ENCODE results near the gene ST7. TPM values are rescaled to one million over a fixed set of nuclear protein-coding genes. Genes with fewer than 3 reads are reported as not detected.

ST7 gene
- total and polyA plus RNA-seq, 2 donors from 2014 or later, result 21.5 to 29.8 TPM

GRCh38 chr7:117116211-117116610 is 162.9 kb downstream of the ST7 start:
- no peak overlapping the region for H3K9ac ChIP-seq (ENCODE audit: low read length in 3 of 3)
- peaks cover 0 to 6% (median 0%) of the 10 kb centered on the region in 3 donors for H3K4me1 ChIP-seq (ENCODE audit: control insufficient read depth in 2 of 3, insufficient read depth in 2 of 3, low read depth in 1 of 3, low read length in 3 of 3)
- H3K27me3 ChIP-seq (ENCODE audit: control insufficient read depth, insufficient read depth, low read length), result no peaks in the 10 kb centered on the region
- intact Hi-C loops (cut with DNase I), result no loop called here
- H3K4me3 ChIP-seq (ENCODE audit: low read length in 3 of 3), result no peak overlapping the region
- no peak for TF ChIP-seq CTCF (IDR thresholded peaks at IDR 0.05; ENCODE audit: borderline replicate concordance, extremely low read depth, insufficient read depth)
- H3K27ac ChIP-seq (ENCODE audit: low read depth in 2 of 2, low read length in 2 of 2), result no peak overlapping the region
- FAIRE-seq (no peak), DNase-seq (no peak)
- peaks cover 0 to 2% (median 0%) of the 10 kb centered on the region in 3 donors for H3K36me3 ChIP-seq (ENCODE audit: control insufficient read depth in 2 of 3, insufficient read depth in 3 of 3, low read length in 3 of 3)
- no peaks in the 10 kb centered on the region for H3K9me3 ChIP-seq (ENCODE audit: control insufficient read depth in 2 of 3, insufficient read depth in 1 of 3, low read length in 3 of 3)

- Histone ChIP-seq H3K9me3 (ENCODE audit: control insufficient read depth in 2 of 3, insufficient read depth in 1 of 3, low read length in 3 of 3) (no peaks in the 10 kb centered on the region), H3K4me1 (ENCODE audit: control insufficient read depth in 2 of 3, insufficient read depth in 2 of 3, low read depth in 1 of 3, low read length in 3 of 3) (no peaks in the 10 kb centered on the region), H3K36me3 (ENCODE audit: control insufficient read depth in 2 of 3, insufficient read depth in 3 of 3, low read length in 3 of 3) (peaks cover 0 to 2% (median 0%) of the 10 kb centered on the region in 3 donors), H3K27ac (ENCODE audit: low read depth in 2 of 2, low read length in 2 of 2) (no peak overlapping the region), H3K9ac (ENCODE audit: low read length in 3 of 3) (no peak overlapping the region), H3K4me3 (ENCODE audit: low read length in 3 of 3) (no peak overlapping the region), H3K27me3 (ENCODE audit: control insufficient read depth, insufficient read depth, low read length) (no peaks in the 10 kb centered on the region)
- TF ChIP-seq CTCF (IDR thresholded peaks at IDR 0.05; ENCODE audit: borderline replicate concordance, extremely low read depth, insufficient read depth), result no peak
- intact Hi-C loops (cut with DNase I), result no loop called here
- no peak for FAIRE-seq
- DNase-seq, result no peak
Measured at GRCh38 chr7:117117172-117117571, 163.9 kb downstream of the ST7 start.

- FAIRE-seq (no peak), DNase-seq (no peak)
- Histone ChIP-seq H3K4me1 (ENCODE audit: control insufficient read depth in 2 of 3, insufficient read depth in 2 of 3, low read depth in 1 of 3, low read length in 3 of 3) (peaks cover 0 to 3% (median 0%) of the 10 kb centered on the region in 3 donors), H3K4me3 (ENCODE audit: low read length in 3 of 3) (no peak overlapping the region), H3K27me3 (ENCODE audit: control insufficient read depth, insufficient read depth, low read length) (no peaks in the 10 kb centered on the region), H3K36me3 (ENCODE audit: control insufficient read depth in 2 of 3, insufficient read depth in 3 of 3, low read length in 3 of 3) (peaks cover 0 to 2% (median 0%) of the 10 kb centered on the region in 3 donors), H3K27ac (ENCODE audit: low read depth in 2 of 2, low read length in 2 of 2) (no peak overlapping the region), H3K9me3 (ENCODE audit: control insufficient read depth in 2 of 3, insufficient read depth in 1 of 3, low read length in 3 of 3) (no peaks in the 10 kb centered on the region), H3K9ac (ENCODE audit: low read length in 3 of 3) (no peak overlapping the region)
- intact Hi-C loops (cut with DNase I), result no loop called here
- no peak for TF ChIP-seq CTCF (IDR thresholded peaks at IDR 0.05; ENCODE audit: borderline replicate concordance, extremely low read depth, insufficient read depth)
Measured at GRCh38 chr7:117118579-117119180, 165.4 kb downstream of the ST7 start.

Data from kidney (tissue), 14 donors.